ENCODE results near the gene FOXP1.
A peak's percentile ranks its signal among the peaks of the same experiment; 100 is the strongest.

The FOXP1 gene

GRCh38 chr3:71360180-71360579, 223.3 kb downstream of the FOXP1 start:
- Mint-ChIP-seq H3K27me3 (no peaks in the 10 kb centered on the region), H3K9me3 (no peaks in the 10 kb centered on the region), H3K4me3 (peak overlapping the region; percentile 40), H3K4me1 (peaks cover 35% of the 10 kb centered on the region), H3K27ac (ENCODE audit: low read depth) (peak overlapping the region; percentile 29), H3K36me3 (ENCODE audit: insufficient read depth) (peaks cover 9% of the 10 kb centered on the region)
- DNase-seq (ENCODE audit: low spot score in 2 of 2), result no peak
- ATAC-seq (replicated peaks; ENCODE audit: extremely low read depth, poor library complexity, severe bottlenecking), result no peak

- Mint-ChIP-seq H3K27me3 (no peaks in the 10 kb centered on the region), H3K9me3 (no peaks in the 10 kb centered on the region), H3K36me3 (ENCODE audit: insufficient read depth) (peaks cover 9% of the 10 kb centered on the region), H3K4me1 (peaks cover 35% of the 10 kb centered on the region), H3K27ac (ENCODE audit: low read depth) (peak overlapping the region; percentile 16), H3K4me3 (no peak overlapping the region)
- no peak for DNase-seq (ENCODE audit: low spot score in 2 of 2)
- no peak for ATAC-seq (replicated peaks; ENCODE audit: extremely low read depth, poor library complexity, severe bottlenecking)
Measured at GRCh38 chr3:71358243-71358642, 225.3 kb downstream of the FOXP1 start.

- H3K36me3 Mint-ChIP-seq (ENCODE audit: insufficient read depth), result peaks cover 13% of the 10 kb centered on the region
- DNase-seq (ENCODE audit: low spot score in 2 of 2) (no peak), ATAC-seq (replicated peaks; ENCODE audit: extremely low read depth, poor library complexity, severe bottlenecking) (no peak)
- H3K27ac Mint-ChIP-seq (ENCODE audit: low read depth), result no peak overlapping the region
- H3K9me3 Mint-ChIP-seq, result no peaks in the 10 kb centered on the region
- no peak overlapping the region for H3K4me3 Mint-ChIP-seq
- peaks cover 36% of the 10 kb centered on the region for H3K4me1 Mint-ChIP-seq
- H3K27me3 Mint-ChIP-seq, result no peaks in the 10 kb centered on the region
Measured at GRCh38 chr3:71356265-71356664, 227.3 kb downstream of the FOXP1 start.

GRCh38 chr3:71355862-71356261, 227.7 kb downstream of the FOXP1 start:
- Mint-ChIP-seq H3K4me1 (peaks cover 34% of the 10 kb centered on the region), H3K4me3 (no peak overlapping the region), H3K27ac (ENCODE audit: low read depth) (no peak overlapping the region), H3K27me3 (no peaks in the 10 kb centered on the region), H3K36me3 (ENCODE audit: insufficient read depth) (peaks cover 13% of the 10 kb centered on the region), H3K9me3 (no peaks in the 10 kb centered on the region)
- DNase-seq (ENCODE audit: low spot score in 2 of 2) (no peak), ATAC-seq (replicated peaks; ENCODE audit: extremely low read depth, poor library complexity, severe bottlenecking) (no peak)

- Mint-ChIP-seq H3K4me1 (peaks cover 30% of the 10 kb centered on the region), H3K27me3 (no peaks in the 10 kb centered on the region), H3K36me3 (ENCODE audit: insufficient read depth) (peaks cover 14% of the 10 kb centered on the region), H3K27ac (ENCODE audit: low read depth) (no peak overlapping the region), H3K4me3 (no peak overlapping the region), H3K9me3 (no peaks in the 10 kb centered on the region)
- no peak for ATAC-seq (replicated peaks; ENCODE audit: extremely low read depth, poor library complexity, severe bottlenecking)
- no peak for DNase-seq (ENCODE audit: low spot score in 2 of 2)
Measured at GRCh38 chr3:71355037-71355436, 228.5 kb downstream of the FOXP1 start.

GRCh38 chr3:71351403-71352149, 232.0 kb downstream of the FOXP1 start:
- peaks cover 20% of the 10 kb centered on the region for H3K4me1 Mint-ChIP-seq
- H3K36me3 Mint-ChIP-seq (ENCODE audit: insufficient read depth), result peaks cover 9% of the 10 kb centered on the region

GRCh38 chr3:71350998-71351397, 232.5 kb downstream of the FOXP1 start:
- ATAC-seq (replicated peaks; ENCODE audit: extremely low read depth, poor library complexity, severe bottlenecking) (no peak), DNase-seq (ENCODE audit: low spot score in 2 of 2) (no peak)
- no peak overlapping the region for H3K27ac Mint-ChIP-seq (ENCODE audit: low read depth)
- H3K4me1 Mint-ChIP-seq, result peaks cover 16% of the 10 kb centered on the region
- H3K27me3 Mint-ChIP-seq, result no peaks in the 10 kb centered on the region
- no peak overlapping the region for H3K4me3 Mint-ChIP-seq
- H3K36me3 Mint-ChIP-seq (ENCODE audit: insufficient read depth), result peaks cover 9% of the 10 kb centered on the region
- H3K9me3 Mint-ChIP-seq, result no peaks in the 10 kb centered on the region

More at GRCh38 chr3:71351403-71352149, 232.0 kb downstream of the FOXP1 start:
- H3K27ac Mint-ChIP-seq (ENCODE audit: low read depth), result no peak overlapping the region
- ATAC-seq (replicated peaks; ENCODE audit: extremely low read depth, poor library complexity, severe bottlenecking) (no peak), DNase-seq (ENCODE audit: low spot score in 2 of 2) (no peak)
- no peaks in the 10 kb centered on the region for H3K27me3 Mint-ChIP-seq
- H3K9me3 Mint-ChIP-seq, result no peaks in the 10 kb centered on the region
- H3K4me3 Mint-ChIP-seq, result no peak overlapping the region

- no peak overlapping the region for H3K4me3 Mint-ChIP-seq
- DNase-seq (ENCODE audit: low spot score in 2 of 2), result no peak
- no peaks in the 10 kb centered on the region for H3K27me3 Mint-ChIP-seq
- peaks cover 16% of the 10 kb centered on the region for H3K4me1 Mint-ChIP-seq
- no peak overlapping the region for H3K27ac Mint-ChIP-seq (ENCODE audit: low read depth)
- H3K36me3 Mint-ChIP-seq (ENCODE audit: insufficient read depth), result peaks cover 12% of the 10 kb centered on the region
- no peak for ATAC-seq (replicated peaks; ENCODE audit: extremely low read depth, poor library complexity, severe bottlenecking)
- H3K9me3 Mint-ChIP-seq, result no peaks in the 10 kb centered on the region
Measured at GRCh38 chr3:71348831-71349230, 234.7 kb downstream of the FOXP1 start.

GRCh38 chr3:71348001-71348632, 235.4 kb downstream of the FOXP1 start:
- DNase-seq (ENCODE audit: low spot score in 2 of 2) (no peak), ATAC-seq (replicated peaks; ENCODE audit: extremely low read depth, poor library complexity, severe bottlenecking) (no peak)
- Mint-ChIP-seq H3K27ac (ENCODE audit: low read depth) (no peak overlapping the region), H3K4me1 (peaks cover 16% of the 10 kb centered on the region), H3K27me3 (no peaks in the 10 kb centered on the region), H3K9me3 (no peaks in the 10 kb centered on the region), H3K4me3 (no peak overlapping the region), H3K36me3 (ENCODE audit: insufficient read depth) (peaks cover 12% of the 10 kb centered on the region)

GRCh38 chr3:71346061-71346460, 237.5 kb downstream of the FOXP1 start:
- Mint-ChIP-seq H3K36me3 (ENCODE audit: insufficient read depth) (peaks cover 11% of the 10 kb centered on the region), H3K4me1 (peaks cover 9% of the 10 kb centered on the region), H3K27me3 (no peaks in the 10 kb centered on the region), H3K4me3 (no peak overlapping the region), H3K27ac (ENCODE audit: low read depth) (peak overlapping the region; percentile 58), H3K9me3 (no peaks in the 10 kb centered on the region)
- DNase-seq (ENCODE audit: low spot score in 2 of 2), result no peak
- ATAC-seq (replicated peaks; ENCODE audit: extremely low read depth, poor library complexity, severe bottlenecking), result no peak

GRCh38 chr3:71345429-71346040, 238.0 kb downstream of the FOXP1 start:
- no peaks in the 10 kb centered on the region for H3K27me3 Mint-ChIP-seq
- H3K9me3 Mint-ChIP-seq, result no peaks in the 10 kb centered on the region
- H3K27ac Mint-ChIP-seq (ENCODE audit: low read depth), result peak overlapping the region; percentile 58
- H3K36me3 Mint-ChIP-seq (ENCODE audit: insufficient read depth), result peaks cover 13% of the 10 kb centered on the region
- peaks cover 9% of the 10 kb centered on the region for H3K4me1 Mint-ChIP-seq
- DNase-seq (ENCODE audit: low spot score in 2 of 2) (no peak), ATAC-seq (replicated peaks; ENCODE audit: extremely low read depth, poor library complexity, severe bottlenecking) (no peak)
- no peak overlapping the region for H3K4me3 Mint-ChIP-seq

- H3K9me3 Mint-ChIP-seq, result no peaks in the 10 kb centered on the region
- H3K27ac Mint-ChIP-seq (ENCODE audit: low read depth), result no peak overlapping the region
- DNase-seq (ENCODE audit: low spot score in 2 of 2) (no peak), ATAC-seq (replicated peaks; ENCODE audit: extremely low read depth, poor library complexity, severe bottlenecking) (no peak)
- no peak overlapping the region for H3K4me3 Mint-ChIP-seq
- peaks cover 3% of the 10 kb centered on the region for H3K4me1 Mint-ChIP-seq
- H3K36me3 Mint-ChIP-seq (ENCODE audit: insufficient read depth), result peaks cover 7% of the 10 kb centered on the region
- no peaks in the 10 kb centered on the region for H3K27me3 Mint-ChIP-seq
Measured at GRCh38 chr3:71341721-71342120, 241.8 kb downstream of the FOXP1 start.

GRCh38 chr3:71339049-71339448, 244.5 kb downstream of the FOXP1 start:
- peaks cover 16% of the 10 kb centered on the region for H3K36me3 Mint-ChIP-seq (ENCODE audit: insufficient read depth)
- H3K4me1 Mint-ChIP-seq, result peaks cover 8% of the 10 kb centered on the region
- H3K4me3 Mint-ChIP-seq, result no peak overlapping the region
- H3K27me3 Mint-ChIP-seq, result no peaks in the 10 kb centered on the region
- ATAC-seq (replicated peaks; ENCODE audit: extremely low read depth, poor library complexity, severe bottlenecking) (no peak), DNase-seq (ENCODE audit: low spot score in 2 of 2) (no peak)
- no peak overlapping the region for H3K27ac Mint-ChIP-seq (ENCODE audit: low read depth)
- H3K9me3 Mint-ChIP-seq, result no peaks in the 10 kb centered on the region

Measured in central memory CD8-positive, alpha-beta T cell (primary cell).